PC-3 (cell line): Measurements from ENCODE around the gene CRIM1. TPM values are rescaled to one million over a fixed set of nuclear protein-coding genes. Genes with fewer than 3 reads are reported as not detected.

ENCODE experiments used
- ATAC-seq: fragments of 200-7000 bp; cut with Tn5 transposase; 2 replicates; pipeline ENCODE4 v1.9.1; 2020; ENCODE audit warnings: mild to moderate bottlenecking, moderate library complexity
- BruUV-seq: library from RNA; stranded (reverse); fragments of 400-500 nt; replicated peaks from 2 replicates; lab custom pipeline; 2021; lab: Mats Ljungman, UMichigan
- CTCF ChIA-PET: fragments of 300-600 bp; sonication (Branson Sonifier 250); formaldehyde crosslinking; loops from one replicate; lab custom pipeline; 2022; ENCODE audit warnings: antibody characterized with exemption; lab: Charles Lee
- POLR2A ChIA-PET: fragments of 300-600 bp; sonication (Branson Sonifier 250); formaldehyde crosslinking; loops from one replicate; lab custom pipeline; 2022; ENCODE audit warnings: antibody characterized with exemption; ENCODE audit not compliant: unreplicated experiment; lab: Charles Lee
- DNase-seq: peaks from one replicate; pipeline ENCODE4 v3.0.0-alpha.2; 2015
- H2AFZ ChIP-seq: fragments of 300-600 bp; sonication (generic); 2 replicates; pipeline ENCODE4 v1.6.0; 2016; ENCODE audit warnings: antibody characterized with exemption, low read length
- H3F3A ChIP-seq: fragments of 300-600 bp; sonication (generic); one replicate; pipeline ENCODE4 v1.6.0; 2017; ENCODE audit warnings: antibody characterized with exemption, low read length, control low read depth, mild to moderate bottlenecking; ENCODE audit not compliant: unreplicated experiment
- H3K27ac ChIP-seq: fragments of 300-600 bp; sonication (generic); 2 replicates; pipeline ENCODE4 v1.5.1; 2016; ENCODE audit warnings: mild to moderate bottlenecking, low read length
- H3K27me3 ChIP-seq: fragments of 300-600 bp; sonication (generic); 2 replicates; pipeline ENCODE4 v1.6.1; 2016; ENCODE audit warnings: low read length, mixed read lengths
- H3K36me3 ChIP-seq: fragments of 300-600 bp; sonication (generic); 2 replicates; pipeline ENCODE4 v1.6.1; 2016; ENCODE audit warnings: low read depth, mixed run types, low read length, mixed read lengths
- H3K4me1 ChIP-seq: fragments of 300-600 bp; sonication (generic); 2 replicates; pipeline ENCODE4 v1.5.1; 2016; ENCODE audit warnings: low read length; ENCODE audit not compliant: insufficient read depth
- H3K4me2 ChIP-seq: fragments of 300-600 bp; sonication (generic); 2 replicates; pipeline ENCODE4 v1.6.0; 2016; ENCODE audit warnings: low read length
- H3K4me3 ChIP-seq: fragments of 300-600 bp; sonication (generic); 2 replicates; pipeline ENCODE4 v1.5.1; 2016; ENCODE audit warnings: mild to moderate bottlenecking, low read length, mixed read lengths
- H3K79me2 ChIP-seq: fragments of 300-600 bp; sonication (generic); 2 replicates; pipeline ENCODE4 v1.6.1; 2017; ENCODE audit warnings: low read length, mixed read lengths
- H3K9ac ChIP-seq: fragments of 300-600 bp; sonication (generic); 2 replicates; pipeline ENCODE4 v1.6.0; 2016; ENCODE audit warnings: mild to moderate bottlenecking, low read length
- H3K9me2 ChIP-seq: fragments of 300-600 bp; sonication (generic); replicated peaks from 2 replicates; pipeline ENCODE4 v1.6.1; 2016; ENCODE audit warnings: mixed run types, low read length, mixed read lengths
- H3K9me3 ChIP-seq: fragments of 300-600 bp; sonication (generic); 2 replicates; pipeline ENCODE4 v1.6.1; 2016; ENCODE audit warnings: low read length, mixed read lengths
- H4K20me1 ChIP-seq: fragments of 300-600 bp; sonication (generic); 2 replicates; pipeline ENCODE4 v1.6.1; 2016; ENCODE audit warnings: low read length, mixed read lengths
- CTCF ChIP-seq: fragments of 300-600 bp; sonication (generic); conservative IDR thresholded peaks from 2 replicates; pipeline ENCODE4 v1.5.1; 2017; ENCODE audit warnings: antibody characterized with exemption, low read depth, mild to moderate bottlenecking, low read length
- EZH2 ChIP-seq: fragments of 300-600 bp; sonication (generic); IDR thresholded peaks from one replicate; pipeline ENCODE4 v1.6.1; 2017; ENCODE audit warnings: antibody characterized with exemption, mild to moderate bottlenecking, low read length; ENCODE audit not compliant: unreplicated experiment
- EZH2phosphoT487 ChIP-seq: fragments of 300-600 bp; sonication (generic); IDR thresholded peaks from 2 replicates; pipeline ENCODE4 v1.6.1; 2018; ENCODE audit warnings: mild to moderate bottlenecking, antibody characterized with exemption, low read length, borderline replicate concordance
- intact Hi-C: fragments of 100-400 bp; cut with micrococcal nuclease; formaldehyde crosslinking; loops from 2 replicates; pipeline ENCODE4 v1.9.0; 2023
- total RNA-seq: library from RNA; depleted of rRNA; stranded (reverse); fragments of >200 nt; gene quantifications from 2 replicates; pipeline ENCODE4 v1.2.3, GENCODE V29; 2014

Gene CRIM1
- total RNA-seq, 1 experiment from 2014 or later, result 70.7 TPM

GRCh38 chr2:36493306-36493705, 137.7 kb downstream of the CRIM1 start:
- no peaks in the 10 kb centered on the region for H3K27me3 ChIP-seq
- H3K4me3 ChIP-seq, result no peak overlapping the region
- no peak overlapping the region for H3K4me2 ChIP-seq
- peaks cover 10% of the 10 kb centered on the region for H3K79me2 ChIP-seq
- TF ChIP-seq EZH2phosphoT487 (no peak), CTCF (no peak), EZH2 (no peak)
- H3K9me3 ChIP-seq, result no peaks in the 10 kb centered on the region
- no peak overlapping the region for H2AFZ ChIP-seq
- ChIA-PET CTCF (interaction anchor here (0.6 kb wide), 1 partner anchor 37 kb away, joined by 3 read pairs; no protein-coding TSS in a partner anchor), POLR2A (interaction anchor here (0.6 to 0.7 kb wide), 2 partner anchors 56 to 135 kb away, joined by 3 to 5 read pairs; no protein-coding TSS in a partner anchor)
- no peaks in the 10 kb centered on the region for H3K9me2 ChIP-seq
- intact Hi-C loops, result no loop called here
- DNase-seq (no peak), ATAC-seq (peak; percentile 33; the same call in 1 of the 2 replicates)
- no peaks in the 10 kb centered on the region for H3F3A ChIP-seq
- no peaks in the 10 kb centered on the region for H4K20me1 ChIP-seq
- BruUV-seq, result no TSS peak
- no peak overlapping the region for H3K9ac ChIP-seq
- H3K27ac ChIP-seq, result no peak overlapping the region
- H3K4me1 ChIP-seq, result peaks cover 12% of the 10 kb centered on the region
- H3K36me3 ChIP-seq, result peaks cover 4% of the 10 kb centered on the region; the same call in 1 of the 2 replicates

DNA sequence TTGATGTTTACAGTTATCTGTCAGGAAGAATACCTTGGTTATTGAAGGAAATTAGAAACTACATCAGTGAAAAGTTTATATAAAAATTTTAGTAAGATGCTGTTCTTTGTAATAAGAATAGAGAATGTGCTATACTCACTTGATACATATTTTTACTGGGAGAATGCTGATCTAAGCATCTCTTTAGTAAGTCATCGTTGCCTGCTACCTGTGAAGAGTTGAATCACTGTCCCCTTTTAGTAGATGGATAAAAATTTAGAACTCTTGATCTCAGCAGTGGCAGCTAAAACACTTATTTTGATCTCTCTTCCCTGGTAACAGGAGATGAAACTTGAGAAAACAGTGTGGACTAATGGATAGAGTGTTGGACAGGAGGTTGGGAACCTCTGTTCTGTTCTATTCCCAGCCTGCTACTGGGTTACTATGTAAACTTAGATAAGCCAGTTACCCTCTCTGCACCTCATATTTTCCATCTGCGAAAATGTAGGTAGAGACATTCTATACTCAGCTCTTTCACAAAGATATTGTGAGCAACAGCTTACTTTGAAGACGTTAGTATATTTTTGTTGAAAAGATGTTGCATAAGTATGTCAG, 142.1 kb downstream of the CRIM1 start:
- no peaks in the 10 kb centered on the region for H3K27me3 ChIP-seq
- no peak overlapping the region for H3K27ac ChIP-seq
- no peaks in the 10 kb centered on the region for H3K9me2 ChIP-seq
- H2AFZ ChIP-seq, result no peak overlapping the region
- H3K4me2 ChIP-seq, result no peak overlapping the region
- H3K79me2 ChIP-seq, result no peaks in the 10 kb centered on the region
- DNase-seq (no peak), ATAC-seq (no peak)
- ChIA-PET POLR2A (no interaction called here), CTCF (interaction anchor here (0.6 kb wide), 1 partner anchor 145 kb away, joined by 4 read pairs; no protein-coding TSS in a partner anchor)
- no TSS peak for BruUV-seq
- H3K9ac ChIP-seq, result no peak overlapping the region
- TF ChIP-seq EZH2phosphoT487 (no peak), CTCF (no peak), EZH2 (no peak)
- peaks cover 32% of the 10 kb centered on the region for H3K36me3 ChIP-seq
- no peaks in the 10 kb centered on the region for H4K20me1 ChIP-seq
- no peaks in the 10 kb centered on the region for H3K4me1 ChIP-seq
- H3F3A ChIP-seq, result no peaks in the 10 kb centered on the region
- no peaks in the 10 kb centered on the region for H3K9me3 ChIP-seq
- no peak overlapping the region for H3K4me3 ChIP-seq
- intact Hi-C loops, result no loop called here

- intact Hi-C loops, result no loop called here
- Histone ChIP-seq H3K27me3 (no peaks in the 10 kb centered on the region), H3K9ac (no peak overlapping the region), H3F3A (no peaks in the 10 kb centered on the region), H3K4me2 (no peak overlapping the region), H3K4me3 (no peak overlapping the region), H2AFZ (no peak overlapping the region), H3K9me2 (no peaks in the 10 kb centered on the region), H3K9me3 (no peaks in the 10 kb centered on the region), H3K27ac (no peak overlapping the region), H3K79me2 (no peaks in the 10 kb centered on the region), H3K4me1 (peaks cover 8% of the 10 kb centered on the region), H3K36me3 (peaks cover 39% of the 10 kb centered on the region), H4K20me1 (no peaks in the 10 kb centered on the region)
- DNase-seq (no peak), ATAC-seq (no peak)
- TF ChIP-seq CTCF, result no peak
- TF ChIP-seq EZH2phosphoT487, result no peak
- TF ChIP-seq EZH2, result no peak
- ChIA-PET POLR2A (no interaction called here), CTCF (no interaction called here)
- no TSS peak for BruUV-seq
These were observed 143.7 kb downstream of the CRIM1 start for GRCh38 chr2:36499128-36499820.
